DOHH2 (cell line): ENCODE results near the gene TMEM131.

Source experiments
- H3F3A ChIP-seq: fragments of 200-600 bp; sonication (generic), shearing (Covaris generic); 2 replicates; pipeline ENCODE4 v1.6.0; 2016; ENCODE audit warnings: antibody characterized with exemption, mild to moderate bottlenecking; ENCODE audit not compliant: control insufficient read depth, insufficient read depth
- H3K27ac ChIP-seq: fragments of 200-600 bp; sonication (generic); 2 replicates; pipeline ENCODE4 v1.5.1; 2014; ENCODE audit warnings: low read depth, mild to moderate bottlenecking, low read length, moderate library complexity
- H3K27me3 ChIP-seq: fragments of 200-600 bp; sonication (generic); 2 replicates; pipeline ENCODE4 v1.6.1; 2014; ENCODE audit warnings: mild to moderate bottlenecking, low read length, mixed read lengths; ENCODE audit not compliant: control insufficient read depth
- H3K36me3 ChIP-seq: fragments of 200-600 bp; sonication (generic); 2 replicates; pipeline ENCODE4 v1.6.1; 2014; ENCODE audit warnings: mild to moderate bottlenecking, low read length, moderate library complexity, mixed read lengths; ENCODE audit not compliant: control insufficient read depth
- H3K4me1 ChIP-seq: fragments of 200-600 bp; sonication (generic); 2 replicates; pipeline ENCODE4 v1.6.1; 2014; ENCODE audit warnings: mild to moderate bottlenecking, low read length, mixed read lengths; ENCODE audit not compliant: control insufficient read depth
- H3K4me2 ChIP-seq: fragments of 200-600 bp; sonication (generic); 2 replicates; pipeline ENCODE4 v1.6.0; 2014; ENCODE audit warnings: mild to moderate bottlenecking, low read length, moderate library complexity
- H3K4me3 ChIP-seq: fragments of 200-600 bp; sonication (generic); 2 replicates; pipeline ENCODE4 v1.5.1; 2014; ENCODE audit warnings: mild to moderate bottlenecking, low read length, mixed read lengths
- H3K79me2 ChIP-seq: fragments of 200-600 bp; sonication (generic); 2 replicates; pipeline ENCODE4 v1.6.1; 2014; ENCODE audit warnings: mild to moderate bottlenecking, low read length, mixed read lengths; ENCODE audit not compliant: control insufficient read depth
- H3K9me2 ChIP-seq: fragments of 200-600 bp; sonication (generic); replicated peaks from 2 replicates; pipeline ENCODE4 v1.6.1; 2014; ENCODE audit warnings: mild to moderate bottlenecking, low read length, mixed read lengths; ENCODE audit not compliant: control insufficient read depth
- H3K9me3 ChIP-seq: fragments of 200-600 bp; sonication (generic); 2 replicates; pipeline ENCODE4 v1.6.1; 2014; ENCODE audit warnings: antibody characterized with exemption, low read length, mixed read lengths; ENCODE audit not compliant: control insufficient read depth, insufficient read depth
- H4K20me1 ChIP-seq: fragments of 200-600 bp; sonication (generic); 2 replicates; pipeline ENCODE4 v1.6.0; 2014; ENCODE audit warnings: low read depth, mild to moderate bottlenecking, antibody characterized with exemption, low read length, moderate library complexity; ENCODE audit not compliant: control insufficient read depth, insufficient read depth
- EZH2phosphoT487 ChIP-seq: fragments of 200-600 bp; sonication (generic); IDR thresholded peaks from 2 replicates; pipeline ENCODE4 v1.6.1; 2017; ENCODE audit warnings: borderline replicate concordance, mild to moderate bottlenecking, antibody characterized with exemption, low read length, moderate library complexity, mixed read lengths
- TF ChIP-seq, protein P1 (sequence below): fragments of 200-600 bp; sonication (generic); IDR thresholded peaks from one replicate; pipeline ENCODE4 v1.5.1; 2014; ENCODE audit warnings: antibody characterized with exemption, mild to moderate bottlenecking, low read depth, low read length; ENCODE audit not compliant: poor library complexity, severe bottlenecking

TMEM131 gene

DNA sequence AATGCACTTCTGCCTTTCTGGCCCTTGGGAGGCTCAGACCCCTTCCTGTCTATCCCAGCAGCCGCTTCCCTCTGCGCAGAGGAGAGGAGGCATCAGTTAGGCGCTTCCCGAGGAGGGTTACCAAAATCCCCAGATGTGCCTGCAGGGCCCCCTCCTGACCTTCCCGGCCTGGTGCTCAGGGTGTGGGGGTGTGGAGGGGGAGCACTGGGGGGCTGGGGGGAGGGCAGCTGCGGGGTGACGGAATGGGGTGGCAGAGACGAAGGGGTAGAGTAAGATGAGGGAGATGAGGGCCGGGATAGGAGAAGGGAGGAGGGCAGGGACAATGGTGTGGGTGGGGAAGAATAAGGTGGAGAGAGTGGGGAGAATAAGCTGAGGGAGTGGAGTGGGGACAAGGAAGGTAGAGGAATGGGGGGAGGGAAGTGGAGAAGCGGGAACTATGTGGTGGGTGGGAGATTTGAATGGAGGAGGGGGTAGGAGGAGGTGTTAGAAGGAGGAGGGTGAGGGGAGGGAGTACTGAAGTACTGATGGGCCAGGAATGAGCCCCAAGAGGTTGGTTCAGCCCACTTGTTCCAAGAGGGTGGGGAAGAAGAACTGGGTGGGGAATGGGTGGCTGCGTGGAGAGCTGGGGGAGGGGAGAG, 288.9 kb downstream of the TMEM131 start:
- Histone ChIP-seq H3K4me3 (no peak overlapping the region), H3K9me2 (no peaks in the 10 kb centered on the region), H3K4me2 (no peak overlapping the region), H3K79me2 (no peaks in the 10 kb centered on the region), H4K20me1 (no peaks in the 10 kb centered on the region), H3K4me1 (peaks cover 10% of the 10 kb centered on the region), H3K36me3 (no peaks in the 10 kb centered on the region), H3K9me3 (no peaks in the 10 kb centered on the region), H3F3A (no peaks in the 10 kb centered on the region), H3K27me3 (no peaks in the 10 kb centered on the region), H3K27ac (no peak overlapping the region)
- TF ChIP-seq, protein P1, sequence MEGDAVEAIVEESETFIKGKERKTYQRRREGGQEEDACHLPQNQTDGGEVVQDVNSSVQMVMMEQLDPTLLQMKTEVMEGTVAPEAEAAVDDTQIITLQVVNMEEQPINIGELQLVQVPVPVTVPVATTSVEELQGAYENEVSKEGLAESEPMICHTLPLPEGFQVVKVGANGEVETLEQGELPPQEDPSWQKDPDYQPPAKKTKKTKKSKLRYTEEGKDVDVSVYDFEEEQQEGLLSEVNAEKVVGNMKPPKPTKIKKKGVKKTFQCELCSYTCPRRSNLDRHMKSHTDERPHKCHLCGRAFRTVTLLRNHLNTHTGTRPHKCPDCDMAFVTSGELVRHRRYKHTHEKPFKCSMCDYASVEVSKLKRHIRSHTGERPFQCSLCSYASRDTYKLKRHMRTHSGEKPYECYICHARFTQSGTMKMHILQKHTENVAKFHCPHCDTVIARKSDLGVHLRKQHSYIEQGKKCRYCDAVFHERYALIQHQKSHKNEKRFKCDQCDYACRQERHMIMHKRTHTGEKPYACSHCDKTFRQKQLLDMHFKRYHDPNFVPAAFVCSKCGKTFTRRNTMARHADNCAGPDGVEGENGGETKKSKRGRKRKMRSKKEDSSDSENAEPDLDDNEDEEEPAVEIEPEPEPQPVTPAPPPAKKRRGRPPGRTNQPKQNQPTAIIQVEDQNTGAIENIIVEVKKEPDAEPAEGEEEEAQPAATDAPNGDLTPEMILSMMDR: no peak
- no peak for TF ChIP-seq EZH2phosphoT487
